Stimulated activated CD8-positive, alpha-beta memory T cell treated with anti-CD3 and anti-CD28 coated beads, Interleukin-12 subunit alpha, Interleukin-12 subunit beta, amount 100 ng/mL, for 24 hours (primary cell): ENCODE results near the gene PLSCR1.
"Not testable (repeated sequence)": the region's sequence is repeated elsewhere in the genome, so short reads cannot be mapped to it uniquely, and the experiment has no call there.

ENCODE experiments used
- DNase-seq: peaks from one replicate; pipeline ENCODE4 v3.0.0-alpha.2; 2020; ENCODE audit errors: extremely low read depth

Gene PLSCR1

GRCh38 chr3:146513386-146514051, 30.9 kb downstream of the PLSCR1 start:
- no peak for DNase-seq

DNA sequence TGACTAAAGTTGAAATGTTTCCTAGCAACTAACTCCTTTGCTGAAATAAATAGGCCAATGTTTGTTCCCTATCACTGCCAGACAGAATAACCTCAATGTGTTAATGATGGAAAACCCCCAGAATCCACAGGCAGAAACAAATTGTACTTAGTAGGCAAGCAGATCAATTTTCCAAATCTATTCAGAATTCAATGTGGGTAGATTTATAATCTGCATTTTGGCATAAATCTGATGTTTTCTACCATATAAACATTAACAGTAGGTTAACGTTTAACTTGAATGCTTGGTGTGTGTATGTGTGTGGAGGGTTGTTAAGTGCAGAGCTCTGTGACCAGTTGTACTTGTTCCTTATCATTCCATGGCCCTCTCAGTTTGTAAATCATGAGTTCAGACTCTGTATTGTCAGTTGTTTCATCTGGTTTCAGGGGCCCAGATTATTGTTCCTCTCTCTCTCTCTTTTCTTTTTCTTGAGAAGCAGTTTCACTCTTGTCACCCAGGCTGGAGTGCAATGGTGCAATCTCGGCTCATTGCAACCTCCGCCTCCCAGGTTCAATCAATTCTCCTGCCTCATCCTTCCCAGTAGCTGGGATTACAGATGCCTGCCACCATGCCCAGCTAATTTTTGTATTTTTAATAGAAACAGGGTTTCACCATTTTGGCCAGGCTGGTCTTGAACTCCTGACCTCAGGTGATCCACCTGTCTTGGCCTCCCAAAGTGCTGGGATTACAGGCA, 32.8 kb downstream of the PLSCR1 start:
- no peak for DNase-seq

DNA sequence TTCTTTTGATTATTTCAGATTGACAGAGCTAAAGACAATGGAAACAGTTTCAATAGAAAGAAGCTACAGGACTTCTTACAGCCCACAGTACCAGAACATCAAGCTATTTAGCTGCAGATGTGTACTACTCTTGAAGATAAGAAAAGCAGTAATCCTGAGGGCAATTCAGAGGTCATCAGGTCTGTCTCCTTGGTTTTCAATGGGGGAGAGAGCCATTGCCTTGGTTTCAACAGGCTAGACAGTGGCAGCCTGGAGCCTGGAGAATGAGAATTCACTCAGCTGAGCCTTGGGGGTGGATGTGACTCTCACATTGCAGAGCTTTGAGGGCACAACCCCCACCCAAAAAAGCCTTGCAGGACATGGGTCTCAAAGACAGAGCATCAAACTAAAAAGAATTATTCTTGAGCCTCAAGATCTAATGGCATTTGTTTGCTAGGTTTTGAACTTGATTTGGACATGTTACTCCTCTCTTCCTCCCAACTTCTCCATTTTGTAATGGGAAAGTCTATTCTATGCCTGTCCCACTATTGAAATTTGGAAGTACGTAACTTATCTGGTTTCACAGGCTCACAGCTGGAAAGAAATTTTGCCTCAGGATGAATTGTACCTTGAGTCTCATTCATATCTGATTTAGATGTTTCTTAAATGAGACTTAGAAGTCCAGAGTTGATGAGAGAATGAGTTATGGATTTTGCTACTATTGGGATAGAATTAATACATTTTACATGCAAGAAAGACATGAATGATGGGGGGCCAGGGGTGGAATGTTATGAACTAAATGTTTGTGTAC, 36.9 kb downstream of the PLSCR1 start:
- DNase-seq, result no peak

DNA sequence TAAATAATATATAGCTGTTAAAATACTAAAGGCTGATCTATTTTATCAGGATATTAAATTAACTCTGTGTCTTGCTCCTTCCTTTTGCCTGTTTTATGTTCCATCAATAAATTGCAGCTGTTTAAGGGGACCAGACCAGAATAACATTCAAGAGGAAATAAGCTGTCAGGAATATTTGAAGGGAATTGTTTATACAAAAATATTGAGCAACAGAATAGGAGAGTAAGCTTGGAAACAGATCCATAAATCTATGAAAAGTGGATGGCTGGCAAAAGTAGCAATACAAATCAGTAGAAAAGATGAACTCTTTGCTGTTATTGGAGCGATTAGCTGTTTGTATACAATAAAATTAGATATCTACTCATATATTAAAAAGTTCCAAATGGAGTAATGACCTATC, 38.9 kb downstream of the PLSCR1 start:
- DNase-seq, result no peak

DNA sequence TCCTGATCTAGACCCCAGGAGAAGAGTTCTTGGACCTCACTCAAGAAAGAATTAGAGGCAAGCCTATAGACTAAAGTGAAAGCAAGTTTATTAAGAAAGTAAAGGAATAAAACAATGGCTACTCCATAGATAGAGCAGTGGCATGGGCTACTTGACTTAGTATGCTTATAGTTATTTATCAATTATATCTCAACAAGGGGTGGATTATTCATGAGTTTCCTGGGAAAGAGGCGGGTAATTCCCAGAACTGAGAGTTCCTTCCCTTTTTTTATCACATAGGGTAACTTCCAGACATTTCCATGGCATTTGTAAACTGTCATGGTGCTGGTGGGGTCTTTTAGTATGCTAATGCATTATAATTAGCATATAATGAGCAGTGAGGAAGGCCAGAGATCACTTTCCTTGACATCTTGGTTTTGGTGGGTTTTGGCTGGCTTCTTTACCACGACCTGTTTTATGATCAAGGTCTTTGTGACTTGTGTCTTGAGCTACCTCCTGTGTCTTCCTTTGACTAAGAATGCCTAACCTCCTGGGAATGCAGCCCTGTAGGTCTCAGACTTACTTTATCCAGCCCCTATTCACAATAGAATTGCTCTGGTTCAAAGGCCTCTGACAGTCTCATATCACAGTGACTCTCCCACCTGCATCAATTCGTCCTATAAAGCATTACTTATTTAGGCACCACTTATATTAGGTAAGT, 39.8 kb downstream of the PLSCR1 start:
- DNase-seq, result no peak

- DNase-seq, result no peak
These were observed 40.8 kb downstream of the PLSCR1 start for GRCh38 chr3:146503461-146504202.

GRCh38 chr3:146502887-146503460, 41.4 kb downstream of the PLSCR1 start:
- DNase-seq, result no peak

DNA sequence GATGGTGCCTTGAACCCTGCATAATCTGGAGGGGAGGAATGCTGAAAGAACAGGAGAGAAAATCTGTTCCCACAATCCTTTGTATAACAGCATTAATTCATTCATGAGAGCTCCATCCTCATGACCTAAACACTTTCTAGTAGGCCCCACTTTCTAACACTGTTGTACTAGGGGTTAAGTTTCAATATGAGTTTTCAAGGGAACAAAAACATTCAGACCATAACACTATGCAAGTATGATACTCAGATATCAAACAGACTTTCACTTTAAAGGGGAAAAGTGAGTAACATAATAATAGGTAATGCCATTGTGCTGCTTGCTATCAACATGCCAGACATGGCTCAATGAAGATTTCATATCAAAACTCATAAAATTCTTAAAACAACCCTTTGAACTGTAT, 42.7 kb downstream of the PLSCR1 start:
- no peak for DNase-seq

GRCh38 chr3:146499701-146500100, 44.7 kb downstream of the PLSCR1 start:
- no peak for DNase-seq

DNA sequence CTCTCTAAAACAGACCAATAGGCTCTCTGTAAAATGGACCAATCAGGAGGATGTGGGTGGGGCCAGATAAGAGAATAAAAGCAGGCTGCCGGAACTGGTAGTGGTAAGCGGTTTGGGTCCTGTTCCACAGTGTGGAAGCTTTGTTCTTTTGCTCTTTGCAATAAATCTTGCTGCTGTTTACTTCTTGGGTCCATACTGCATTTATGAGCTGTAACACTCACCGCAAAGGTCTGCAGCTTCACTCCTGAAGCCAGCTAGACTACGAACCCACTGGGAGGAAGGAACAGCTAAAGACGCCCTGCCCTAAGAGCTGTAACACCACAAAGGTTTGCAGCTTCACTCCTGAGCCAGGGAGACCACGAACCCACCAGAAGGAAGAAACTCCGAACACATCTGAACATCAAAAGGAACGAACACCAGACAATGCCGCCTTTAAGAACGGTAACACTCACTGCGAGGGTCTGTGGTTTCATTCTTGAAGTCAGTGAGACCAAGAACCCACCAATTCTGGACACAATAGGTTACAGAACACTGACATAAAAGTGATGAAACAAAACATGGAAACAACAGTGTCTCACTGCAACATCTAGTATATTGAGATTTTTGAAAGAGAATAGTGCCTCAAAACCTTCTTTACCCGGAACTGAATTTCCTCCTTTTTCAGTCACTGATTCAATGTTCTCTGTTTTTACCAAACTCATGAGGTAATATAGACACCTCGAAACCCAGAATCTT, 46.2 kb downstream of the PLSCR1 start:
- no peak for DNase-seq

DNA sequence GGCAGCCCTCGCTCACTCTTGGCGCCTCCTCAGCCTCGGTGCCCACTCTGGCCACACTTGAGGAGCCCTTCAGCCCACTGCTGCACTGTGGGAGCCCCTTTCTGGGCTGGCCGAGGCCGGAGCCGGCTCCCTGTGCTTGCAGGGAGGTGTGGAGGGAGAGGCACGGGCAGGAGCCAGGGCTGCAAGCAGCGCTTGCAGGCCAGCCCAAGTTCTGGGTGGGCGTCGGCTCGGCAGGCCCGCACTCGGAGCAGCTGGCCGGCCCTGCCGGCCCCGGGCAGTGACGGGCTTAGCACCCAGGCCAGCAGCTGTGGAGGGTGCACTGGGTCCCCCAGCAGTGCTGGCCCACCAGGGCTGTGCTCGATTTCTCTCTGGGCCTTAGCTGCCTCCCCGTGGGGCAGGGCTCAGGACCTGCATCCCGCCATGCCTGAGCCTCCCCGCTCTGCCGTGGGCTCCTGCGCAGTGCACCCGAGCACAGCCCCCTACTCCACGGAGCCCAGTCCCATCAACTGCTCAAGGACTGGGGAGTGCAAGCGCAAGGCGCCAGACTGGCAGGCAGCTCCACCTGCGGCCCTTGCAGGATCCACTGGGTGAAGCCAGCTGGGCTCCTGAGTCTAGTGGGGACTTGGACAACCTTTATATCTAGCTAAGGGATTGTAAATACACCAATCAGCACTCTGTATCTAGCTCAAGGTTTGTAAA, 47.1 kb downstream of the PLSCR1 start:
- not testable (repeated sequence) for DNase-seq

GRCh38 chr3:146496726-146497125, 47.7 kb downstream of the PLSCR1 start:
- no peak for DNase-seq

GRCh38 chr3:146496251-146496650, 48.2 kb downstream of the PLSCR1 start:
- no peak for DNase-seq

DNA sequence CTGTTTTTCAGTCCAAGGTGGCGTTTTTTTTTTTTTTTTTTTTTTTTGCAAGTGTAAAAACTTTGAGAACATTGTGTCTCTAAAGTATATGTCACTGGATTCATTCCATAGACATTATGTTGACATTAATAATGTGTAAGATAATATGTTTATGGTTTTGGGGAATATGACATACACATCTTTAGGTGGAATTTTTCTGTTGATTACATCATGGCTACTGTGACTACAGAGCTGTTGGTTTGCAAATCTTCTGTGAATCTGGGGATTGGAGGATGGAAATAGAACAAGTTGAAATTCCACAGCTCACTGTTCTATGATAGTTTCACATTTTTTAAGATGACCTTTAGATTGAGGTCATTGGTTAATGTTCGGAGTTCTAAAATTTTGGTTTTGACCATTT, 50.6 kb downstream of the PLSCR1 start:
- DNase-seq, result no peak

- DNase-seq, result no peak
These were observed 51.2 kb downstream of the PLSCR1 start for GRCh38 chr3:146493221-146493620.

DNA sequence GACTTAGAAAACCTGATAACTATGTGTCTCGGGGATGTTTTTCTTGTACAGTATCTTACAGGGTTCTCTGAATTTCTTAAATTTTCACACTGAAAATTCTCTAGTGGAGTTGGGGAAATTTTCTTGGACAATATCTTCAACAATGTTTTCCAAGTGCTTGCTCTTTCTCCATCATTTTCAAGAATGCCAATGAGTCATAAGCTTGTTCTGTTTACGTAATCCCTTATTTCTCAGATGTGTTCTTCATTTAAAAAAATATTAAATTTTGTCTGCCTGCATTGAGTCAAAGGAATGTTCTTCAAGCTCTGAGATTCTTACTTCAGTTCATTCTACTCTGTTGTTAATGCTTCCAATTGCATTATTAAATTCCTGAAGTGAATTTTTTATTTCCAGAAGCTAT, 53.1 kb downstream of the PLSCR1 start:
- no peak for DNase-seq

- DNase-seq, result no peak
These were observed 59.1 kb downstream of the PLSCR1 start for GRCh38 chr3:146485297-146485696.

DNA sequence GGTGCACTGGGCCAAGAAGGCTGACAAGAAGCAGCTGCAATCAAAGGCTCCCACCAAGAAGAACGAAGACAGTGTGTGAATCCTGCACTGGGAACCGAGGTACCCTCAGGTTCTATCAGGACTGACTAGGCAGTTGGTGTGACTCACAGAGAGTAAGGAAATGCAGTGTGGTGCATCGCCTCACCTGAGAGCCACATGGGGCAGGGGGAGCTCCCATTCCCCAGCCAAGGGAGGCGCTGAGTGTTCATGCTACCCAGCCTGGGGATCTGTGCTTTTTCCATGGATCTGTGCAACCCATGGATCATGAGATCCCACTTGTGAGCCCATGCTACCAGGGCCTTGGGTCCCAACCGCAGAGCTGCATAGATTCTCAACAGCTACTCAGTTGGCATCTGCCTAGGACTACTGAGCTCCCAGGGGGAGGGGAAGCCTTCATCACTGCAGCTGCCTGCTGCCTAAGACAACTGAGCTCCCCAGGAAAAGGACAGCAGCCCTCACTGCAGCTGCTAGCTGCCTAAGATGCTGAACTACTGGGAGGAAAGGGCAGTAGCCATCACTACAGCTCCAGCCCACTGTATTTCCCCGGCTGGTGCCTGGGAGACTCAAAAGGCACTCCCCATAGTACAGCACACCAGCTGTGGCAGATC, 68.2 kb downstream of the PLSCR1 start:
- DNase-seq, result no peak

DNA sequence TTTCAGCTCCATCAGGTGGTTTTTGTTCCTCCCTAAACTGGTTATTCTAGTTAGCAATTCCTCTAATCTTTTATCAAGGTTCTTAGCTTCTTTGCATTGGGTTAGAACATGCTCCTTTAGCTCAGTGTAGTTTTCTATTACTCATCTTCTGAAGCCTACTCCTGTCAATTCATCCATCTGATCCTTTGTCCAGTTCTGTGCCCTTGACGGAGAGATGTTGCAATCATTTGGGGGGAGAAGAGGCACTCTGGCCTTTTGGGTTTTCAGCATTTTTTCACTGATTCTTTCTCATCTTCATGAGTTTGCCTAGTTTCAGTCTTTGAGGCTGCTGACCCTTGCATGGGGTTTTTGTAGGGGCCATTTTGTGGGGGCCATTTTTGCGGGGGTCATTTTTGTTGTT, 69.4 kb downstream of the PLSCR1 start:
- not testable (repeated sequence) for DNase-seq
